Left ventricle myocardium superior (tissue), 1 donor: Measurements from ENCODE around the gene MAPK1. TPM values are rescaled to one million over a fixed set of nuclear protein-coding genes. Genes with fewer than 3 reads are reported as not detected.
"Not testable (repeated sequence)": the region's sequence is repeated elsewhere in the genome, so short reads cannot be mapped to it uniquely, and the experiment has no call there.

Source experiments
- ATAC-seq: fragments of 200-7000 bp; cut with Tn5 transposase; one replicate; pipeline ENCODE4 v1.9.1; 2020; ENCODE audit warnings: mild to moderate bottlenecking, moderate library complexity
- DNase-seq: peaks from one replicate; pipeline ENCODE4 v3.0.0-alpha.2; 2020
- intact Hi-C: fragments of 100-400 bp; cut with micrococcal nuclease; formaldehyde crosslinking; loops from one replicate; pipeline ENCODE4 v1.11.0; 2022
- total RNA-seq: library from RNA; stranded (reverse); fragmentation: NEBNext Ultra II Directional; extraction: Animal tissue kit (Norgen Biotek cat#: 25700); gene quantifications from one replicate; pipeline ENCODE4 v1.2.1, GENCODE V29; 2021
- donor health status: DM: no; HTN: yes; CAD: no; lungs with severe emphysema.

The MAPK1 gene
- total RNA-seq, 1 donor from 2014 or later, result 80.5 TPM

DNA sequence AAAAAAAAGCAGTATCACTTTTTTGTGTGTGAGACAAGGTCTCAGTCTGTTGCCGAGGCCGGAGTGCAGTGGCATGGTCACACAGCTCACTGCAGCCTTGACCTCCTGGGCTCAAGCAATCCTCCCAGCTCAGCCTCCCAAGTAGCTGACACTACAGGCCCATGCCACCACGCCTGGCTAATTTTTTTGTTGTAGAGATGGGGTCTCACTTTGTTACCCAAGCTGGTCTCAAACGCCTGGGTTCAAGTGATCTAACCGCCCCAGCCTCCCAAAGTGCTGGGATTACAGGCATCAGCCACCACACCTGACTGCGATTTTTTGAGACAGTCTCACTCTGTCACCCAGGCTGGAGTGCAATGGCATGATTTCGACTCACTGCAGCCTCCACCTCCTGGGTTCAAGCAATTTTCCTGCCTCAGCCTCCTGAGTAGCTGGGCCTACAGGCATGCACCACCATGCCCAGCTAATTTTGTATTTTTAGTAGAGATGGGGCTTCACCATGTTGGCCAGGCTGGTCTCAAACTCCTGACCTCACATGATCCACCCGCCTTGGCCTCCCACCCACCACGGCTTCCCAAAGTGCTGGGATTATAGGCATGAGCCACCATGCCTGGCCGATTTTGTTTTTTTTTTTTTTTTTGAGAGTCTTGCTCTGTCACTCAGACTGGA, 147.1 kb downstream of the MAPK1 start:
- DNase-seq, ATAC-seq, intact Hi-C loops: not testable (repeated sequence)

DNA sequence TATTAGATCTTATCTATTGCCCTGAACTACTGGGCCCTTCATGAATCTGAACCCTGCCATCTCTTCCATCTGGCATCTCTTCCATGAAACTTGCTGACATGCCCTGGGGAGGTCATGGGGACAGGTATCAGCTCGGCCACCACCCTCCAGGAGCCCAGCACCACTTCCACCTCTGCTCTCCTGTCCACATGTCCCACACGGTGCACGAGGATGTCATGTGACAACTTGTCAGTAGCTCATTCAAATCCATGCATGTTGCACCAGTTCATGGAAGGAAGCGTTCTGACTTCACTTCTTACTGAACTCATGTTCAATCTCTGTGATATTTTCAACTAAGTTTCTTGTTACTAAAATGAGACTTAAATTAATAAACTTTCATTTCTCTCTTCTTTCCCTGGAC, 148.4 kb downstream of the MAPK1 start:
- intact Hi-C loops, result no loop called here
- DNase-seq, result no peak
- no peak for ATAC-seq

DNA sequence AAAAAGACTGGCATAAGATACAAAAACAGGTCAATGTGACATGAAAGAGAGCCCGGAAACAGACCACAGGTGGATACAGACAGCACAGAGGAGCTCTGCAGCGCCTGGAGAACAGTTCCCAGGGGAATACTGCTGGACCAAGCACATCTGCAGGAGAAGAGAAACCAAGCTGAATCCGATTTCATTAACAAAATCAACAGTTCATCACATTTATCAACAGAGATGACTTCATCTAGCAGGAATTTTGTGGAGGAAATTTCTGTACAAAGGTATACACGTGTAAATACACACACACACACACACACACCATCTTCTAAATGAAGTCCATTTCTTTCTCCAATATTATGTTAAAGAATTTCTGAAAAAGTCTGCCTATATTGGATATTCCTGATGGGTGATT, 148.9 kb downstream of the MAPK1 start:
- DNase-seq (no peak), ATAC-seq (no peak)
- intact Hi-C loops, result no loop called here

DNA sequence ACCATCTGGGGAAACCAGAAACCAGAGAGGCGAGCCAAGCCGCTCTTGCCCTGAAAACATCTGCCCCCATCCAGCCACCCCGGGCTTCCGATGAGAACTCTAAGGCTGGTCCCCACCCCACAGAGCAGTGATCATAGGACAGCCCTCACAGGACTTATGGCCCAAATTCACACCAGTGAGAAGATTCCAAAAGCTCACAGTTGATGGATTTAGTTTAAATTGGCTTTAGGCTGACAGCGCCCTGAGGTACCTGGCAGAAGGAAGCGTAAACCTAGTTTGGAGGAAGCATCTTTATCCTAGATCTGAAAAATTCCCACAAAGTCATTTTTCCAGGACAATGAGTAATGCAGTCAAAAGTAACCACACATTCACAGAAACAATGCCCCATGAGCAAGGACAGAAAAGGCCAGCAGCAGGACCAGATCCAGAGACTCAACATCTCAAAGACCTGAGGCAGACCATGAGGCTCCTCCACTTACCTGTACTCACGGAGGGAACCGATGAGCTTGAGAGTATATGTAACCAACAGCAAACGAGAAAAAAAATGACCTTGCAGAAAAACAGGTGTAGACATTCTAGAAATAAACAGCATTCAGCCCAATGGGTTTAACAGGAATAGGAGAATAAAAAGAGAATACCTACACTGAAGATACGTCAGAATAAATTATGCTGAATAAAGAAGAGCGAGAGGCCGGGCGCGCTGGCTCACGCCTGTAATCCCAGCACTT, 150.9 kb downstream of the MAPK1 start:
- DNase-seq, ATAC-seq, intact Hi-C loops: not testable (repeated sequence)

DNA sequence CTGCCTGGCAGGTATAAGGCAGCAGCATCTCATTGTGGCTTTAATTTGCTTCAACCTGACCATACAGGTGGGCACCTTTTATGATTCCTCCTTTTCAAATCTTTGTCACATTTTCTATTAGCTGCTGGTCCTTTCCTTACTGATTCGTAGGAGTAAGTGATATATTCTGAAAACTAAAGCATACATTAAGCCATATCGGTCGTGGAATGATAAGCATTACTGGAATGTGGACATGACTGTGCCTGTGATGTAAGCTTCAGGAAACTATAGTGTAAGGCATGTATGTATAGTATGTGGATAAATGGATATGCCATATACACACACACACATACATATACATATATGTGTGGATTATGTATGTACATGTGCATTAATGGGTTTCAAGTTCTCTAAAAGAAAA, 152.7 kb downstream of the MAPK1 start:
- intact Hi-C loops, result no loop called here
- no peak for DNase-seq
- ATAC-seq, result no peak

DNA sequence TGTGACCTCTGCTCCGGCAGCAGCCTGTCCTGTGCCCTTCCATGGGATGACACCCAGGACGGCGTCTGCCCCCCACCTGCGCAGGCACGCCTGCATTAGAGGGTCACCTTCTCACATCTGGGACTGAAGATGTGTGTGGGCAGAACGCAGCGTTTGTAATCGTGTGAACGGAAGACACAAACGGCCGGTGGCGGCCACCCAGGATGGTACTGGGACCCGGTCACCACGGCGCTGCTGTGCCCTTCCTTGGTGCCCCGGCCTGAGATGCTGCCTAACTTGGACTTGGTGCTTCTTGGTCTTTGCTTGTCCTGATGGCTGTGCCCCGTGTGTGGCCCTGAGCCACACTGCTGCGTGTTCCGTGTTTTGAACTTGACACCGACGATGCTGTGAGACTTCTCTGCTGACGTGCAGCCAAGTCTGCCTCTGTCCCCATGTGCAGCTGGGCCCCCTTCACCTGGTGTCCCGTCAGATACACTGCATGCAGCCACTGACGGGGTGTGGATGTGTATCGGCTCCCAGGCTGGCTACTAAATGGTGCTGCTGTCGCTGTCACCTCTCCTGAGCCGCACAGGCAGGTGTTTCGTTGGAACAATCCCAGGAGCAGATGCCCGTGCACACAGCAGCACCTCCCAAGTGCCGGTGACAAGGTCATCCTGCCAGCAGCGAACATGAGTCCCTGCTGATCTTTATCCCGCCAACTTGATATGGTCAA, 153.2 kb downstream of the MAPK1 start:
- DNase-seq, result no peak
- intact Hi-C loops, result no loop called here
- peak; percentile 5 for ATAC-seq

DNA sequence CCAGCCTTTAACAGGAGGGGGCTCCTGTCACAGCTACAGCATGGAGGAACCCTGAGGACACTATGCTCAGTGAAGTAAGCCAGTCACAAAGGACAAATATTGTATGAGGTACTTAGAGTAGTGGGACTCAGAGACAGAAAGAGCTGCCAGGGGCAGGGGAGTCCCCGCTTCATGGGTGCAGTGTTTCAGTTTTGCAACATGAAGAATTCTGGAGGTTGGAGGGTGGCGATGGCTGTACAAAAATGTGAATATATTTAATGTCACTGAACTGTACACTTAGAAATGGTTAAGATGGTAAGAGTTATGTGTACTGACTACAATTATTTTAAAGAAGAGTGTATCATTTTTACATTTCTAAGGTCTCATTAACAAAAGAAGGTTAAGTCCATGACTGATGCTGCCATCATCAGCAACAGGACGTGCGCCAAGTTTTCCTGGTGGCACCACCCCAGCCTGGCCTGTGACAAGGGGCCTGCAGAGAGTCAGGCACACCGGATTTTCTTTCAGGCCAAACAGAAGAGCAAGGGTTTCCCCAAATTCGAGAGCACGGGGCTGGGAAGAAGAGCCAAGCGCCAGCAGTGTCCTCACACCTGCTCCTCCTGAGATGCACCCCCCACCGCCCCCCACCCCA, 153.9 kb downstream of the MAPK1 start:
- no peak for DNase-seq
- peak; percentile 26 for ATAC-seq

DNA sequence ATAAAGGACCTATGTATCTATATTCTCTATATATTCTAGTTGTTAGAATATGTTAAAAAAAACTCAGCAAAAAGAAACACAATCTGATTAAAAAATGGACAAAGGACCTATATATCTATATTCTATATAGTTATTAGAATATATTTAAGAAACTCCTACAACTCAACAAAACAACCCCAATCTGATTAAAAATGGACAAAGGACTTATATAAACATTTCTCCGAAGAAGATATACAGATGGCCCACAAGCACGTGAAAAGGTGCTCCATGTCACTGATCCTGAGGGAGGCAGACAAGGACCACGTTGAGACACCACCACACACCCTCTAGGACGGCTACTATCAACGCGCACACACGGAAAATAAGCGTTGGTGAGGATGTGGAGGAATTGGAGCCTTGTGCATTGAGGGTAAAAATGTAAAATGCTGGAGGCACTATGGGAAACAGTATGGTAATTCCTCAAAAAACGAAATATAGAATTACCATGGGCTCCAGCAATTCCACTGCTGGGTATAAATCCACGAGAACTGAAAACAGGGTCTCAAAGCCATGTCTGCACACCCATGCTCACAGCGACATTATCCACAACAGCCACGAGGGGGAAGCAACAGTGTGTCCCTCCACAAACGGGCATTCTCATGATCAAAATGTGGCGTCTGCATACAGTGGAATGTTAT, 154.6 kb downstream of the MAPK1 start:
- ATAC-seq (peak; percentile 93), DNase-seq (peak; percentile 69)
- intact Hi-C loops, result loop anchor here (2.0 kb wide), 1 partner anchor 226 kb away; no protein-coding TSS in a partner anchor

More for the DNA sequence above, 153.9 kb downstream of the MAPK1 start:
- intact Hi-C loops, result loop anchor here (2.0 kb wide), 1 partner anchor 225 kb away; no protein-coding TSS in a partner anchor

DNA sequence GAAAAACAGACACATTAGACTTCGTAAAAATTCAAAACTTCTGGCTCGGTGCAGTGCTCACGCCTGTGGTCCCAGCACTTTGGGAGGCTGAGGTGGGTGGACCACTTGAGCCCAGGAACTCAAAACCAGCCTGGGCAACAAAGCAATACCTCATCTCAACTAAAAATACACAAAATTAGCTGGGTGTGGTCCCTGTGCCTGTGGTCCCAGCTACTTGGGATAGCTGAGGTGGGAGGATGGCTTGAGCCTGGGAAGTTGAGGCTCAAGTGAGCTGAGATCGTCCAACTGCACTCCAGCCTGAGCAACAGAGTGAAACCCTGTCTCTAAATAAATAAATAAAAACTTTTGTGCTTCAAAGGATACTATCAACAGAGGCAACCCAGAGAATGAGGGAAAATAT, 155.6 kb downstream of the MAPK1 start:
- no peak for DNase-seq
- intact Hi-C loops, result loop anchor here (2.0 kb wide), 1 partner anchor 227 kb away; no protein-coding TSS in a partner anchor
- ATAC-seq, result no peak

DNA sequence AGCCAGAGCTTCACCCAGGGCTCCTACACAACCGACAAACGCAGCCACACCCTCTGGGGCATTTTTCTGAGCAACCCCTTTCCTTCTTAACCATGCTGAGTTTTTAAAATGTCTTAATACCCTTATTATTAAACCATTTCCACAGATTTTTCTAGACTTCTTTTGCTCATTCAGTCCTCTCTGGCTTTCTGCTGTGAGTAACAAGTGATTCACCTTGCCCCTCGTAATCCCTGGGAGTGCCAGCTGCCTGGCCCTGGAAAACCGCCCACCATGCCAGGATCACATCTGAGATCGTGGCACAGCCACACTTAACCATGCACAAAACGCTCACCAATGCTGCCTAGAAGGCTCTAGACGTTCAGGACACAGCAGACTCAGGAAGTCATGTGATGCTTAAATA, 157.3 kb downstream of the MAPK1 start:
- no peak for DNase-seq
- no peak for ATAC-seq
- intact Hi-C loops, result no loop called here

DNA sequence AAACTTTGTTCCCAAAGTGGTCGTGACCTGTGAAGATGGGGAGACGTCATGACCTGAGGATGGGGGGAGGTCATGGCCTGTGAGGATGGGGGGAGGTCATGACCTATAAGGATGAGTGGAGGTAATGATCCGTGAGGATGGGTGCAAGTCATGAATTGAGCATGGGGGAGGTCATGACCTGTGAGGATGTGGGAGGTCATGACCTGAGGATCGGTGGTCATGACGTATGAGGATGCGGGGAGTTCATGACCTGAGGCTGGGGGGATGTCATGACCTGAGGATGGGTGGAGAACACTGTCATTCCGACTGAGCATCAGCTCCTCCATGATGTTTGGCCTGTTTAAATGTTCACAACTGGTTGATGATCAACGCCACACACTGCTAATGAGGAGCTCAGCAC, 157.8 kb downstream of the MAPK1 start:
- DNase-seq (no peak), ATAC-seq (no peak)
- intact Hi-C loops, result no loop called here

DNA sequence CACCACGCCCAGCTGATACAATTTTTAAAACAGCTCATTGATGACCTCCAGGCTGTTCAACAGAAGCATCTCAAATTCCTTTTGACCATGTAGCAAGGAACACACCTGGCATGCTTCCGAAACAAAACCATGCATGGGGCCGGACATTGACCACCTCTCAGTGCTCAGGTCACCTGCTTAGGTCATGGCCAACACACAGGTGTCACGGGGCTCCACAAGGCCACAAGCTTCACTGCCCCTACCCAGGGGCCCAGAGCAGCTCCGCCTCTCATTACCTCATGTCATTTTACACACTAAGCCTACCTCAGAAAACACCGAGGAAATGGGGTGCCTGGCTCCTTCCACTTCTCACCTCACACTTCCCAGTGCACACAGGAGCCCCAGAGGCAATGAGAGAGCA, 158.5 kb downstream of the MAPK1 start:
- intact Hi-C loops, result no loop called here
- no peak for DNase-seq
- ATAC-seq, result no peak

DNA sequence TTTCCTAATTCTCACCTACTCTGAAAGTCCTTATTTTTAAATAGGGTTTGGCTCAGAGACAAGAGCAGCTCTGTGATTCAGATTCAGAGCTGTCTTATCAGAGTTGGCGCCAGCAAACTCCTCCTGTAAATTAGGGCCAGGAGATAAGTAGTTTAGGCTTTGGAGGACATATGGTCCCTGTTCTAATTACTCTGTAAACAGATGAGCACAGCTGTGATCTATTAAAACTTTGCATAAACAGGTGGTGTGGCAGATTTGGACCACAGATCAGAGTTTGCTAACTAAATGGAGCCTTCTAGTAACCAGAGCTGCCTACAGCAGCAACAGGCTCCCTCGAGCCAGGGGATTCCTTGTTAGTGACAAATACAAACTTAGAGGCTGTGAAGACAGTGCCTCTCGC, 159.8 kb downstream of the MAPK1 start:
- intact Hi-C loops, result no loop called here
- DNase-seq, result no peak
- peak; percentile 52 for ATAC-seq

Other genes with a start within 250 kb of the MAPK1 start
- gene YDJC, start 237.6 kb downstream of the MAPK1 start, total RNA-seq, result 4.9 TPM
- gene CCDC116, start 234.9 kb downstream of the MAPK1 start, total RNA-seq, result not detected
- gene SDF2L1, start 225.3 kb downstream of the MAPK1 start, total RNA-seq, result 17.9 TPM
- 25.7 TPM for gene PPIL2, start 201.6 kb downstream of the MAPK1 start, total RNA-seq
- gene YPEL1, start 131.9 kb downstream of the MAPK1 start, total RNA-seq, result 3.2 TPM
- 18.5 TPM for gene PPM1F, start 85.2 kb upstream of the MAPK1 start, total RNA-seq
- gene TOP3B, start 115.1 kb upstream of the MAPK1 start, total RNA-seq, result 13.1 TPM